Stimulated activated CD4-positive, alpha-beta T cell treated with anti-CD3 and anti-CD28 coated beads, Interleukin-1b, Interleukin-23, amount 100 ng/mL, for 48 hours (primary cell): ENCODE results near the gene SH3PXD2B.
A peak's percentile ranks its signal among the peaks of the same experiment; 100 is the strongest.

ENCODE experiments used
- DNase-seq: peaks from one replicate; pipeline ENCODE4 v3.0.0-alpha.2; 2020

The SH3PXD2B gene

DNA sequence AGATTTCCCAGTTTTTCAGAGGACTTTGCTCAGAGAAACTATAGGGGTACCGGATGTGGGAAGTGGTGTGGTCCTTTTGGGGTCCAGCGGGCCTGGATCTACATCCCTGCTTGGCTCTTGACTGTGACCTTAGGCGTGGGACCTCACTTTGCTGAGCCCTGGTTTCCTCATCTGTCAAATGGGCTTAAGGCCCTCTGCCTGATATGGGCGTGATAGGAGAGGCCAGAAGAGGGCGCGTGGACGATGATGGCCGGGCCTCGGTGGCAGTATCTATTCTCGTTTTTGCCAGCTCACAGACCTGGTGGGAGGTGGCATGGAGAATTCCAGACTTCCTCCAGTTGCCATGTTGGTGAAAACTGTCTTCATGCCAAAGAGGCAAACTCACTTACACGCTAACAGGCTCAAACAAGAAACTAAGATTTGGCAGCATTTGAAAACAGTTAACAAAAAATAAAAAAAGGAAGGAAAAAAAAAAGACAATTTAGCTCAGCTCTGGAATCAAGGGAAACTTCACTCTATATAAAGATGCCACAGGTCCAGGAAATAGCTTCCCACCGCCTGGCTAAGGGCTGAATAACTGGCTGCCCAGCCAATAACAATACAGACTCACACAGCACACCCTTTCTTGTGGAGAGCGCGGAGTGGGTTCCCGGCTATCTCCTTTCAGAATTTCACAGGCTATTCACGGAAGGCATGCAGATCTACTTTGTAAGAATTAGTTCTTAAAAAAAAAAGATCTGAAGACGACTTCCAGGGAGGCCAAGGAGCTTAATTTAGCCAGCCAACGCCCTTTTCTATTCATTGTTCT is 1.7 kb downstream of the SH3PXD2B start:
- DNase-seq, result no peak

DNA sequence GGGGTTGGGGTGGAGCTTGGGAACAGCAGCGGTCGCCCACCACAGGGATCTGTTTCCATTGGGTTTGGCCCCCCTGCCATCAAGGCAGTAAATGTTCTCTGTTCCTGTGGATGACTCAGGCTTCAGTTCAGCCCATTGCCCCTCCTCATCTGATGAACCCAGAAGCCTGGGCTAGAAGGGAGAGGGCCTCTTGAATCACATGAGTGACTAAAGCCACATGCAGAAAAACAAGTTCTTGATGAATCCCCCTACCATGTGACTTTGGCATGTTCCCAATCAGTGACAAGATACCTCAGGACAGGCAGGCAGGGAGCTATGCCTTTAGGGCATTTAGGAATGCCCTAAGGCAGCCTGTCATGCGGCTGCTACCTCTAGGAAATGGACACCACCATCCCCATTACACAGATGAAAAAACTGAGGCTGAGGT is 2.5 kb downstream of the SH3PXD2B start:
- DNase-seq, result peak; percentile 22

DNA sequence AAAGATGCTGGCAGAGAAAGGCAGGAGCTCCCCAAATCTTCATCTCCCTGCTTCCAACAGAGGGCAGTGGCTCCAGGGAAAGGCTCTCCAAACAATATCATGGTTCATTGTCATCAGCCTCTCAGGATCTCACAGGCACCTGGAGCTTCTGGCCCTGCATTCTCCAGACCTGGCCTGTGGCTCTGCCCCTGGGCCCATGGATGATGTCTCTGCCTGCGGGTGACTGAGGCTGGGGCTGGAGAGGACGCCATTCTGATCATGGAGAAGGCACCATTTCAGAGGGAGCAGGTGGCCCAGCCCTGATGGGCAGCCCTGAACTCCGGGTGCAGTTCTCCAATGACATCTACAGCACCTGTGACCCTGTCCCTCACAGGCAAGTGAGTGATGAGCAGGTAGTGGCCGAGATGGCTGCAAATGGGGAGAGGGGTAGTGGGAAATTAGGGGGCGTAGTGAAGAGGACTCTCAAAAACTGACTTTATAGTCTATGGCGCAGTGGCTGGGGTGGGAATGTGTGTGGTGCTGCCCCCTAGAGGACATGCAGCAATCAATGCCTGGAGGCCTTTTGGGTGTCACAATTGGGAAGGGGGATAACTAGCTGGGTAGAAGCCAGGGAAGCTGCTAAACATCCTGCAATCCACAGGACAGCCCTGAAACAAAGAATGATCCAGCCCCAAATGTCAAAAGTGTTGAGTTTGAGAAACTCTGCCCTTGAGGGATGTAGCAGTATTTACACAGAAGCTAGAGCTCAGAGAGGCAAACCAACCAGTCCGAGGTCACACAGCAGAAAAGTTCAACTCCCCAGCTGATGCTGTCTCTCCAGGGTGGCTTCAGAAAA is 3.2 kb downstream of the SH3PXD2B start:
- DNase-seq, result peak; percentile 43

GRCh38 chr5:172450453-172450852 is 3.9 kb downstream of the SH3PXD2B start:
- DNase-seq, result no peak

GRCh38 chr5:172448999-172449398 is 5.3 kb downstream of the SH3PXD2B start:
- DNase-seq, result no peak

GRCh38 chr5:172447646-172448365 is 6.5 kb downstream of the SH3PXD2B start:
- DNase-seq, result no peak

DNA sequence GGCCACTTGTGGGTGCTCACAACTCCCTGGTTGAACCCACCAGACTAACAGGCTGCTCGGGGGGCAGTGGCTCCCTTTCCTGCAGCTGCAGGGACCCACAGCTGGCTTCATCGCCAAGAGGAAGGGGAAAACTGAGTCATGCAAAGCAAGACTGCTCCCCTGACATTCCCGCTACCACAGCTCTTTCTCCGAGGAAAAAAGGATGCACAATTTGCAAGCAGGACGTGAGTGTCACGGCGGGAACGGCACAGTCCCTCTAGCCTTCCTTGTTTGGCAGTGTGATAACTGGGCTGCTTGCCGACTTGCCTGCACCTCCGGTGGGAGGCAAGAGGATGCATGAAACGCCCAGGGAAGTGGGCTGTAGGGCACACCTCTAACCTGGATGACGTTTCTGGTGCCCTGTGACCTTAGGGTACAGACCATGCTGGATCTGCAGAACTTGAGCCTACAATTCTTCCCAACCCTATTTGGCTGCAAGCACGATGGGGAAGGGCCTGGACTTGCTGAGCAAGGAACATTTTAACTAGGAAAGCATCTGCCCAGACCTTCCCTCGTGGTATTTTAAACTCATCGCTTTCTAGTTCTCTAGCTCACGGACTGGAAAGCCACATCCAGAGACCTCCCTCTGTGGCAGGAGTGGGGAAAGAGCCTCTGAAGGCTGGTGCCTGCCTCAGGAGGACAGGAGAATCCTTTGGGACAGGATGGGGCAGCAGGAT is 7.8 kb downstream of the SH3PXD2B start:
- DNase-seq, result no peak

- no peak for DNase-seq
Measured at GRCh38 chr5:172445866-172446265, 8.5 kb downstream of the SH3PXD2B start.

DNA sequence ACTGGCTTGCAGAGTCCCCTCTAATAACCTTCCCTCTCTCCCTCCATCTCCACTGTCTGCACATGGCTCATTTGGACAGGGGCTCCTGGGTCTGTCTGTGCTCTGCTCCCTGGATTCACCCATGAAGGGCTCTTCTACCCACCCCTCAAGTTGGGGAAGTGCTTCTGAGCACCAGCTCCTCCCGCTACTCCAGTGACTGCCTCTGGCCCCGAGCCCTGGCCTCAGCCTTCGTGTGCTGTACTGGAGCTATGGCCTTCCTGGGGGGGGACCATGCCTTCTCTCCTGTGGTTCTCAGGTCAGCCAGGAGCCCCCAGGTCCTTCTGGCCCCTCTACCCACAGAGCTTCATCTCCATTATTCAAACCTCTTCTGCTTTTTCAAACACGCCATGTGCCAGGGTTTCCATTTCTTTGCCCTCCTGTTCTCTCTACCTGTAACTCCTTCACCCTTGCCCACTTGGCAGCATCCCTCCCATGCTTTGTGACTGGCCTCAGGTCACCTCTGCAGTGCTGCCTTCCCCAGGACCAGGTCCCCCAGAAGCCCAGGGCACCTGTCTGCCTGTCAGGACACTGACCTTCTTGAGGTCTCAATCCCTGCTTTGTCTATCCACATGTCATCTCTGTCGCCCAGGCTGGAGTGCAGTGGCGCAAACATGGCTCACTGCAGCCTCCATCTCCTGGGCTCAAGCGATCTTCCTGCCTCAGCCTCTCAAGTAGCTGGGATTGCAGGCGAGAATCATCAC is 9.5 kb downstream of the SH3PXD2B start:
- no peak for DNase-seq

GRCh38 chr5:172444110-172444510 is 10.2 kb downstream of the SH3PXD2B start:
- no peak for DNase-seq

DNA sequence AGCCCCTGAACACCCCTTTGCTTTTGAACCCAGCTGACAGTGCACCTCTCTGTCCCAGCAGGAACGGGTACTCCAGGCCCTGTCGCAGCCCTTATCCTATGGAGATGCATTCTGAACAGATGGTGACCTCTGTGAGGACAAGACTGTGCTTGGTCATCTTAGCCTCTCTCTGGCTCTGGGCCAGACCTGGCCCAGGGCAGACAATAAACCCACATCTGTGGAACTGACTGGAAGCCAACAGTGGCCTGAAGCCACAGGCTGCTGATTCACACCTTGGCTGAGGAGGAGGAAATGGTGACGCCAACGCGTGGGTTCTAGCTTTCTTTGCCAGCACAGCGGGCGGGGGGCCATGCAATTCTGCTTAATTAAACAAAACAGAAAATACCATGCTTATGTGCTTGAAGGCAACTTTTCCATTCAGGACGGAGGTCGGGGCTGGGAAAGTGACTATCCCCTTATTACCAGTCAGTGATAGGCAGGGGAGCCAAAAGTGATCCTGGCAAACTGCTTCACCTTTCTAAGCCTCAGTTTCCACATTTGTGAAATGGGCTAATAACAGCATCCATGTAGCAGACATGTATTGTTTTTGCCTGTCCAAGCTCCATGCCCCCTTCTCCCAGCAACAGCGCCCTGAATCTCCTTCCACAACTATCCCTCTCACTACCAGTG is 10.8 kb downstream of the SH3PXD2B start:
- peak; percentile 73 for DNase-seq

DNA sequence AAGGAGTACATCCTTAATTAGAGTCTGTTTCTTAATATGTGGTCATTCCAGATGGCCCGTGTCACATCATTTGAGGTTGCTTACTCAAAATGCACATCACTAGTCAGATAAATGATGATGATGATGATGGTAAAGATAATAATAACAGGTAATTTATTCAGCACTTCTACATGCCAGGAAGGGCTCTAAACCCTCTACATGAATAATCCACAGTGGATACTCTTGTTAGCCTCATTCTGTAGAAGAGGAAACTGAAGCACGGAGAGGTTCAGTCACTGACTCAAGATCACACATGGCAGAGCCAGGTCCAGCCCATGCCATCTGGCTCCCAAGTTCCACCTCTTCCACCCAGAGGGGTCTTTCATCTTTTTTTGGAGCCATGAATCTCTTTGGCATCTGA is 11.7 kb downstream of the SH3PXD2B start:
- no peak for DNase-seq

DNA sequence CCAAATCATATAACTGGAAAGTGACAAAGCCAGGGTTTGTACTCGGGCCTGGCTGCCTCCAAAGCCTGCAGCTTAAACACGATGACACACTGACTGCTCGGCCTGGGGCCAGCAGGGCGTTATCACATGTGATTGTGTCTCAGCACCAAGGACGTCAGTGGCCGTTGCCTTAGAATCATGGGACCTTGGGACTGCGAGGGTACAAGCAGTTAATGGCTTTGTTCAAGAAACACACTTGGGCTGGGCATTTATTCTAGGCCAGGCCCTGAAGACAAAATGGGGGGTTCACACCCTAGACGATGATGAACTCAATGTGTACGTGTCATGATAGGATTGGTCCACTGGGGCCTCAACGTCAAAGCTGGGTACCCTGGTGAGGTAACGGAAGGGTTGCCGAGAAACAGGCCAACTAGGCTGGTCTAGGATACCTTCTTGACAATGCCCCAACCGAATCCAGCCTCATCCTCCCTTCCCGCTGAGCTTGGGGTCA is 13.0 kb downstream of the SH3PXD2B start:
- no peak for DNase-seq

- DNase-seq, result no peak
Measured at GRCh38 chr5:172440486-172440885, 13.8 kb downstream of the SH3PXD2B start.

GRCh38 chr5:172439785-172440477 is 14.4 kb downstream of the SH3PXD2B start:
- no peak for DNase-seq

- no peak for DNase-seq
Measured at GRCh38 chr5:172438319-172438668, 16.0 kb downstream of the SH3PXD2B start.

GRCh38 chr5:172437445-172438318 is 16.6 kb downstream of the SH3PXD2B start:
- DNase-seq, result no peak

GRCh38 chr5:172436879-172437369 is 17.4 kb downstream of the SH3PXD2B start:
- DNase-seq, result no peak
